Measurements from ENCODE around the gene ZNF668.

ZNF668 gene

DNA sequence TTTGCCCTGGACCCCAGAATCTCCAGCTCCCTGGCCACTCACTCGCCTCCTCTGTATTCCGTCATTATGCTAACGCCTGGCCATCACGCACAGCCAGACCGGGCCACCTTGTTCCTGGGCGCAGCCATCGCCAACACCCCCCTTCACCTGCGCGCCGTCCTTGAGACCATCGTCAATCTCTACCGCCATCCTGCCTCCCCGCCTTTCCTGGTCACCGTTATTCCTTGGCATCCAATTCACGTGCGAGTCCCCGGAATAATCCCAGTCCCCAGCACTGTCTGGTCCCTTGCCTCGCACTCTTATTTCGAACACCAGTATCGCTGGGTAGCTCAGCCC, 20.0 kb upstream of the ZNF668 start:
- no peak for TF ChIP-seq YY1 (IDR thresholded peaks at IDR 0.05; ENCODE audit: insufficient read depth, insufficient read length)
- TF ChIP-seq SUZ12 (IDR thresholded peaks at IDR 0.05; ENCODE audit: extremely low read depth, insufficient read depth, insufficient read length): no peak
- TF ChIP-seq ZNF274 (IDR thresholded peaks at IDR 0.05; ENCODE audit: low read depth, low read length): no peak
- H3K4me3 ChIP-seq (ENCODE audit: insufficient read length, low read depth): peak overlapping the region; percentile 99
- peak overlapping the region; percentile 99 for H3K9ac ChIP-seq (ENCODE audit: insufficient read length, low read depth)
- no peaks in the 10 kb centered on the region for H3K27me3 ChIP-seq (ENCODE audit: insufficient read depth, insufficient read length)
- no peak for DNase-seq (ENCODE audit: low read depth, low spot score)
- H3K9me3 ChIP-seq (ENCODE audit: insufficient read depth, low read length): no peaks in the 10 kb centered on the region
- peaks cover 7% of the 10 kb centered on the region for H3K4me1 ChIP-seq (ENCODE audit: insufficient read depth, insufficient read length)
- peaks cover 25% of the 10 kb centered on the region for H3K36me3 ChIP-seq (ENCODE audit: insufficient read depth, insufficient read length, low read length)

GRCh38 chr16:31093132-31093703, 19.2 kb upstream of the ZNF668 start:
- Histone ChIP-seq H3K36me3 (ENCODE audit: insufficient read depth, insufficient read length, low read length) (peaks cover 34% of the 10 kb centered on the region), H3K4me3 (ENCODE audit: insufficient read length, low read depth) (peak overlapping the region; percentile 99), H3K4me1 (ENCODE audit: insufficient read depth, insufficient read length) (peaks cover 7% of the 10 kb centered on the region), H3K27me3 (ENCODE audit: insufficient read depth, insufficient read length) (no peaks in the 10 kb centered on the region), H3K9ac (ENCODE audit: insufficient read length, low read depth) (peak overlapping the region; percentile 99), H3K9me3 (ENCODE audit: insufficient read depth, low read length) (no peaks in the 10 kb centered on the region)
- no peak for DNase-seq (ENCODE audit: low read depth, low spot score)
- TF ChIP-seq ZNF274 (IDR thresholded peaks at IDR 0.05; ENCODE audit: low read depth, low read length) (no peak), YY1 (IDR thresholded peaks at IDR 0.05; ENCODE audit: insufficient read depth, insufficient read length) (no peak), SUZ12 (IDR thresholded peaks at IDR 0.05; ENCODE audit: extremely low read depth, insufficient read depth, insufficient read length) (no peak)

DNA sequence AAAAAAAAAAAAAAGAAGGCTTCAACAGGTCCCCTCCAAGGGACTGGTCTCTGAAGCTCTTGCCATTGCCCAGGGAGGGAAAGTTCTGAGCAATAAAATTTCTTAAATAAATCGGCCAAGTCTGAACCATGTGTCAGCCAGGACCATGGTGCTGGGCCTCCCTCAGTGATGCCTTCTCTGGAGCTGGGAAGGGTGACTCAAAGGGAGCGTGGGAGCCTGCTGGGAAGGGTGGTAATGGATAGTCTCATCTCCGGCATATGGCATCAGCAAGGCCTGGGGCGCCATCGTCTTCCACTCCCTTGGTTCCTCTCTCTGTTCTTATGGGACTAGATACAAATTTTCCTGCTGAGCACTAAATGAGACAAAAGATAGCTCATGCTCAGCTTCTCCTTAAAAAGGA, 18.3 kb upstream of the ZNF668 start:
- Histone ChIP-seq H3K27me3 (ENCODE audit: insufficient read depth, insufficient read length) (no peaks in the 10 kb centered on the region), H3K4me1 (ENCODE audit: insufficient read depth, insufficient read length) (peaks cover 7% of the 10 kb centered on the region), H3K9ac (ENCODE audit: insufficient read length, low read depth) (no peak overlapping the region), H3K36me3 (ENCODE audit: insufficient read depth, insufficient read length, low read length) (peaks cover 43% of the 10 kb centered on the region), H3K4me3 (ENCODE audit: insufficient read length, low read depth) (no peak overlapping the region), H3K9me3 (ENCODE audit: insufficient read depth, low read length) (no peaks in the 10 kb centered on the region)
- TF ChIP-seq SUZ12 (IDR thresholded peaks at IDR 0.05; ENCODE audit: extremely low read depth, insufficient read depth, insufficient read length) (no peak), ZNF274 (IDR thresholded peaks at IDR 0.05; ENCODE audit: low read depth, low read length) (no peak), YY1 (IDR thresholded peaks at IDR 0.05; ENCODE audit: insufficient read depth, insufficient read length) (no peak)
- DNase-seq (ENCODE audit: low read depth, low spot score): no peak

- Histone ChIP-seq H3K4me3 (ENCODE audit: insufficient read length, low read depth) (no peak overlapping the region), H3K9ac (ENCODE audit: insufficient read length, low read depth) (no peak overlapping the region), H3K27me3 (ENCODE audit: insufficient read depth, insufficient read length) (no peaks in the 10 kb centered on the region), H3K9me3 (ENCODE audit: insufficient read depth, low read length) (no peaks in the 10 kb centered on the region), H3K36me3 (ENCODE audit: insufficient read depth, insufficient read length, low read length) (peaks cover 56% of the 10 kb centered on the region), H3K4me1 (ENCODE audit: insufficient read depth, insufficient read length) (peaks cover 11% of the 10 kb centered on the region)
- no peak for DNase-seq (ENCODE audit: low read depth, low spot score)
- no peak for TF ChIP-seq SUZ12 (IDR thresholded peaks at IDR 0.05; ENCODE audit: extremely low read depth, insufficient read depth, insufficient read length)
- no peak for TF ChIP-seq ZNF274 (IDR thresholded peaks at IDR 0.05; ENCODE audit: low read depth, low read length)
- no peak for TF ChIP-seq YY1 (IDR thresholded peaks at IDR 0.05; ENCODE audit: insufficient read depth, insufficient read length)
Measured at GRCh38 chr16:31090540-31090939, 16.5 kb upstream of the ZNF668 start.

DNA sequence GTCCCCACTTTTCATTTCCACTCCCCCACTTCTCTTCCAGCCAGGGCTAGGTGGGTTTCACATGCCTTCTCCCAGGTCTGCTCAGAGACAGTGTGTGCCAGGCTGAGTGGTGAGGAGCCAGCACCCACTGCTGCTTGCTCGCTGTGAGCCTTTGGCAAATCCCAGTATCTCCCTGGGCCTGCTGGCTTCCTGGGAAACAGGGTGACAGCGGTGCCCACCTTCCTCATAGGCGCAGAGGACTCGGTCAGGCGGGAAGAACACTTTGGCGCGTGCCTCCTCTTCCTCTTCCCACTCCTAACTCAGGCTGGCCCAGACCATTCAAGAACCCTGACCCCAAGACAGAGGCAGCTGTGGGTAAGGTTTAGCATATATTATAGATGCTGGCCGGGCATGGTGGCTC, 15.2 kb upstream of the ZNF668 start:
- Histone ChIP-seq H3K9ac (ENCODE audit: insufficient read length, low read depth) (no peak overlapping the region), H3K4me1 (ENCODE audit: insufficient read depth, insufficient read length) (peaks cover 7% of the 10 kb centered on the region), H3K4me3 (ENCODE audit: insufficient read length, low read depth) (no peak overlapping the region), H3K27me3 (ENCODE audit: insufficient read depth, insufficient read length) (no peaks in the 10 kb centered on the region), H3K9me3 (ENCODE audit: insufficient read depth, low read length) (no peaks in the 10 kb centered on the region), H3K36me3 (ENCODE audit: insufficient read depth, insufficient read length, low read length) (peaks cover 66% of the 10 kb centered on the region)
- TF ChIP-seq SUZ12 (IDR thresholded peaks at IDR 0.05; ENCODE audit: extremely low read depth, insufficient read depth, insufficient read length) (no peak), ZNF274 (IDR thresholded peaks at IDR 0.05; ENCODE audit: low read depth, low read length) (no peak), YY1 (IDR thresholded peaks at IDR 0.05; ENCODE audit: insufficient read depth, insufficient read length) (no peak)
- DNase-seq (ENCODE audit: low read depth, low spot score): no peak

- DNase-seq (ENCODE audit: low read depth, low spot score): no peak
- H3K36me3 ChIP-seq (ENCODE audit: insufficient read depth, insufficient read length, low read length): peaks cover 71% of the 10 kb centered on the region
- no peak within 1 kb of the TSS for H3K9ac ChIP-seq (ENCODE audit: insufficient read length, low read depth)
- no peak within 1 kb of the TSS for H3K4me3 ChIP-seq (ENCODE audit: insufficient read length, low read depth)
- no peaks in the 10 kb centered on the region for H3K27me3 ChIP-seq (ENCODE audit: insufficient read depth, insufficient read length)
- no peak for TF ChIP-seq YY1 (IDR thresholded peaks at IDR 0.05; ENCODE audit: insufficient read depth, insufficient read length)
- no peak for TF ChIP-seq ZNF274 (IDR thresholded peaks at IDR 0.05; ENCODE audit: low read depth, low read length)
- no peak for TF ChIP-seq SUZ12 (IDR thresholded peaks at IDR 0.05; ENCODE audit: extremely low read depth, insufficient read depth, insufficient read length)
- H3K4me1 ChIP-seq (ENCODE audit: insufficient read depth, insufficient read length): peaks cover 7% of the 10 kb centered on the region
- no peaks in the 10 kb centered on the region for H3K9me3 ChIP-seq (ENCODE audit: insufficient read depth, low read length)
Measured at GRCh38 chr16:31088459-31089183, 14.6 kb upstream of the ZNF668 start, which contains the start of gene PRSS53. Gene PRSS53, minus strand, starts transcription at chr16:31088943. Its CDS starts 134 bp downstream, at chr16:31088809.

DNA sequence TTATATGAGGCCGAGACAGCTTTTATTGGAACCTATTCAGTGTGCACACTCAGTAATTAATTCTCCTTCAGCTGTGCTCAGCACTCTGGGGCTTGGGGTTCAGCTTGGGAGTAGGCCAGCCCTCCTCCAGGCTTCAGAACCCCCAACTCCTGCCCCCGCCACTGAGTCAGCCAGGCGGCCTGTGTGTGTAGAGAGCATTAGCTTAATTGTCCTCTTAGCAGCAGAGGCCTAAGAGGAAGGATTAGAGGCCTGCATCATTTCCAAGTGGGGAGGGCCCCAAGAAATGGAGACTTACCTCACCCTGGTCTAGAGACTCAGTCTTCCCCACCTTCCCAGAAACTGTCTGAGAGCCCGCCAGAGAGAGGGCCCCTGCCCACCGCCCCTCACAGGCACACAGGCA, 13.9 kb upstream of the ZNF668 start:
- no peak for DNase-seq (ENCODE audit: low read depth, low spot score)
- no peak for TF ChIP-seq ZNF274 (IDR thresholded peaks at IDR 0.05; ENCODE audit: low read depth, low read length)
- no peak for TF ChIP-seq YY1 (IDR thresholded peaks at IDR 0.05; ENCODE audit: insufficient read depth, insufficient read length)
- TF ChIP-seq SUZ12 (IDR thresholded peaks at IDR 0.05; ENCODE audit: extremely low read depth, insufficient read depth, insufficient read length): no peak
- no peaks in the 10 kb centered on the region for H3K27me3 ChIP-seq (ENCODE audit: insufficient read depth, insufficient read length)
- H3K36me3 ChIP-seq (ENCODE audit: insufficient read depth, insufficient read length, low read length): peaks cover 78% of the 10 kb centered on the region
- peaks cover 7% of the 10 kb centered on the region for H3K4me1 ChIP-seq (ENCODE audit: insufficient read depth, insufficient read length)
- no peak overlapping the region for H3K4me3 ChIP-seq (ENCODE audit: insufficient read length, low read depth)
- no peak overlapping the region for H3K9ac ChIP-seq (ENCODE audit: insufficient read length, low read depth)
- no peaks in the 10 kb centered on the region for H3K9me3 ChIP-seq (ENCODE audit: insufficient read depth, low read length)
